Thyroid gland (tissue), 4 donors: ENCODE data around the gene DMWD.

Source experiments
- CTCF ChIP-seq, 6 experiments: fragments of 200-600 bp in 3 of 6; fragments of 450-650 bp in 3 of 6; sonication (generic) in 3 of 6; IDR thresholded peaks; one replicate each; pipeline ENCODE4 v1.5.1; 2016 to 2019; ENCODE audit warnings: antibody characterized with exemption in 6 of 6, mild to moderate bottlenecking in 2 of 6, inconsistent platforms in 1 of 6, moderate library complexity in 1 of 6
- POLR2A ChIP-seq, 2 donors: fragments of 450-650 bp; IDR thresholded peaks; one replicate each; pipeline ENCODE4 v1.6.1; 2017; ENCODE audit warnings: antibody characterized with exemption in 2 of 2, mild to moderate bottlenecking in 2 of 2, moderate library complexity in 1 of 2

DNA sequence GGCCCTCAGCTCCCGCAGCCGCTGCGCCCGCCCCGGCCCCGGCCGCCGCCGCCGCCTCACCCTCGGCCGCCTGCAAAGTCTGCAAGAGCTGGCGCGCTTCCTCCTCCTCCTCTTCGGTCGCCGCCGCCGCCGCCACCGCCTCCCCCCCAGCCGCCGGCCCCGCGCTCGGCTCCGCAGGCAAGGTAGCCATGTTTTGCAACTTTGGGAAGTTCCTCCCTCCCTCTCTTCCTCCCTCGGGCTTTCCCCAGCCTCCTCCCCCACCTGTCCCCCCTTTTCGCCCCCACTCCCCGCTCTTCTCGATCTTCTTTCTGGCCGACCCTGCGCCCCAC, 24.0 kb downstream of the DMWD start:
- TF ChIP-seq CTCF (IDR thresholded peaks at IDR 0.05): no peak
- TF ChIP-seq POLR2A (IDR thresholded peaks at IDR 0.05): no peak
